Heart left ventricle (tissue), 16 donors: ENCODE results near the gene CAMSAP2. TPM values are rescaled to one million over a fixed set of nuclear protein-coding genes. Genes with fewer than 3 reads are reported as not detected.
"Not testable (repeated sequence)": the region's sequence is repeated elsewhere in the genome, so short reads cannot be mapped to it uniquely, and the experiment has no call there.

Experiments
- ATAC-seq, 4 donors: fragments of 200-7000 bp; cut with Tn5 transposase; one replicate each; pipeline ENCODE4 v1.9.1; 2020 to 2022; ENCODE audit warnings: moderate library complexity in 4 of 4, mild to moderate bottlenecking in 3 of 4, moderate number of reproducible peaks in 1 of 4
- DNase-seq, 5 donors: peaks; one replicate each; pipeline ENCODE4 v3.0.0-alpha.2; 2020
- H3K27ac ChIP-seq, 12 donors: fragments of 200-600 bp; sonication (generic) in 4 of 12; one replicate each; pipeline versions ENCODE4 v1.5.0 to v1.8.0; 2016 to 2022; ENCODE audit warnings: mild to moderate bottlenecking in 2 of 12
- H3K27me3 ChIP-seq, 9 donors: fragments of 200-600 bp; sonication (generic) in 2 of 9; one replicate each; pipeline versions ENCODE4 v1.5.1 to v1.8.0; 2016 to 2022; ENCODE audit warnings: mild to moderate bottlenecking in 3 of 9
- H3K36me3 ChIP-seq, 9 donors: fragments of 200-600 bp; sonication (generic) in 2 of 9; one replicate each; pipeline versions ENCODE4 v1.5.0 to v1.8.0; 2018 to 2022; ENCODE audit warnings: mild to moderate bottlenecking in 2 of 9
- H3K4me1 ChIP-seq, 12 donors: fragments of 200-600 bp; sonication (generic) in 4 of 12; one replicate each; pipeline versions ENCODE4 v1.5.0 to v1.8.0; 2016 to 2022; ENCODE audit warnings: mild to moderate bottlenecking in 3 of 12
- H3K4me3 ChIP-seq, 12 donors: fragments of 200-600 bp; sonication (generic) in 4 of 12; one replicate each; pipeline versions ENCODE4 v1.5.0 to v1.8.0; 2017 to 2022; ENCODE audit warnings: mild to moderate bottlenecking in 9 of 12, moderate library complexity in 4 of 12
- H3K9me3 ChIP-seq, 12 donors: fragments of 200-600 bp; sonication (generic) in 4 of 12; one replicate each; pipeline versions ENCODE4 v1.5.0 to v1.8.0; 2016 to 2022; ENCODE audit warnings: mild to moderate bottlenecking in 1 of 12
- CTCF ChIP-seq, 12 donors: fragments of 200-600 bp; sonication (generic) in 4 of 12; IDR thresholded peaks; one replicate each; pipeline versions ENCODE4 v1.5.0 to v1.8.0; 2018 to 2022; ENCODE audit warnings: antibody characterized with exemption in 12 of 12, mild to moderate bottlenecking in 5 of 12
- POLR2A ChIP-seq, 2 donors: fragments of 450-650 bp; IDR thresholded peaks; one replicate each; pipeline ENCODE4 v1.6.1; 2017; ENCODE audit warnings: antibody characterized with exemption in 2 of 2, mild to moderate bottlenecking in 2 of 2, moderate library complexity in 2 of 2
- WGBS, 4 donors: extraction: QIAGEN DNeasy Blood & Tissue Kit in 2 of 4; methylation state at CpG; one replicate each; pipeline versions ENCODE4 v1.1.5 to v1.1.7; 2013 to 2018; 5-methylcytosine and 5-hydroxymethylcytosine counted together
- intact Hi-C, 10 donors: fragments of 100-400 bp; cut with DNase I; formaldehyde crosslinking; loops; one replicate each; pipeline versions ENCODE4 v1.11.1 to v1.14.2; 2022
- polyA plus RNA-seq, 2 donors: library from polyadenylated mRNA; stranded (reverse); fragments of 200-250 nt; gene quantifications; one replicate each; pipeline ENCODE4 v1.2.3, GENCODE V29; 2013
- total RNA-seq, 9 donors: library from RNA; depleted of rRNA in 2 of 9; stranded (reverse); fragments of >200 nt in 2 of 9; fragmentation: NEBNext Ultra II Directional in 3 of 9; extraction: Animal tissue kit (Norgen Biotek cat#: 25700) in 3 of 9; gene quantifications; one replicate each; pipeline versions ENCODE4 v1.1.0 to v1.2.4, GENCODE V29; 2016 to 2023
- donor health status: ischemic (EF 13 %, LVEDD 7.1; RV severe dilation, severe dysfunction).
- donor health status: healthy with polysubstance abuse.
- donor health status: DM: no; HTN: yes; CAD: no.
- donor health status: DM: no; HTN: no; CAD: no.
- donor health status: ischemic (EF 25% LVEDD 6.9; RV normal size, moderate dysfunction).
- donor health status: ischemic (EF 25% LVEDD 5.7; RV mildly dilated, moderate dysfunction).
- donor health status: healthy.
- donor health status: DM: yes; HTN: yes; CAD: no.
- donor health status: ischemic (EF 35%, LVEDD 5.7; RV mildly dilated, moderate dysfunction).
- donor health status: nonischemic (EF 11% LVEDD 7.7; RV severe dilation, severe dysfunction).
- donor health status: DM: yes; HTN: yes; CAD: no.
- donor health status: PGD.
- donor health status: ischemic (EF 29% LVEDD 5.4; RV normal size, mild dysfunction).
- donor health status: nonischemic (EF 23%, LVEDD 6.1; RV moderate dilation, normal function).

Gene CAMSAP2
- total and polyA plus RNA-seq, 11 donors: 7.0 to 53.7 (median 36.1) TPM

GRCh38 chr1:200808846-200809245 is 70.2 kb downstream of the CAMSAP2 start:
- no peak for ATAC-seq
- no peaks in the 10 kb centered on the region for H3K27me3 ChIP-seq
- H3K36me3 ChIP-seq: peaks cover 0 to 48% (median 20%) of the 10 kb centered on the region in 9 donors
- no peak overlapping the region for H3K27ac ChIP-seq
- no peaks in the 10 kb centered on the region for H3K9me3 ChIP-seq
- no peak for DNase-seq
- TF ChIP-seq POLR2A (IDR thresholded peaks at IDR 0.05) (no peak), CTCF (IDR thresholded peaks at IDR 0.05) (no peak)
- H3K4me1 ChIP-seq: peaks cover 0 to 9% (median 0%) of the 10 kb centered on the region in 12 donors
- 82 to 96% (median 85%) methylated on average over 2 of the region's 2 CpGs for WGBS, 4 donors
- no peak overlapping the region for H3K4me3 ChIP-seq
- intact Hi-C loops: loop anchor here in 3 of 10 donors (5.0 to 10.0 kb wide), 3 partner anchors 64 to 137 kb away; partner anchors contain the start of gene CAMSAP2 (in 2 of the 3)

- Histone ChIP-seq H3K27ac (no peak overlapping the region), H3K9me3 (no peaks in the 10 kb centered on the region), H3K4me1 (peaks cover 0 to 9% (median 0%) of the 10 kb centered on the region in 12 donors), H3K27me3 (no peaks in the 10 kb centered on the region), H3K4me3 (no peak overlapping the region), H3K36me3 (peaks cover 0 to 66% (median 26%) of the 10 kb centered on the region in 9 donors)
- DNase-seq (no peak), ATAC-seq (peak in 1 of 4 donors; percentile 32)
- intact Hi-C loops: no loop called here
- WGBS, 4 donors: 40 to 45% (median 43%) methylated on average over 4 of the region's 4 CpGs
- no peak for TF ChIP-seq CTCF (IDR thresholded peaks at IDR 0.05)
- TF ChIP-seq POLR2A (IDR thresholded peaks at IDR 0.05): no peak
Observed at GRCh38 chr1:200811704-200812103, 73.0 kb downstream of the CAMSAP2 start.

GRCh38 chr1:200816624-200817224 is 78.0 kb downstream of the CAMSAP2 start:
- intact Hi-C loops: not testable (repeated sequence)
- WGBS, 4 donors: 91 to 95% (median 92%) methylated on average over 22 to 26 of the region's 26 CpGs
- H3K36me3 ChIP-seq: peaks cover 0 to 60% (median 10%) of the 10 kb centered on the region in 9 donors

GRCh38 chr1:200818248-200818647 is 79.6 kb downstream of the CAMSAP2 start:
- WGBS, 4 donors: 93 to 98% (median 94%) methylated on average over 1 of the region's 1 CpG
- H3K36me3 ChIP-seq: peaks cover 0 to 46% (median 10%) of the 10 kb centered on the region in 9 donors
- TF ChIP-seq CTCF (IDR thresholded peaks at IDR 0.05) (no peak), POLR2A (IDR thresholded peaks at IDR 0.05) (no peak)
- no peak overlapping the region for H3K27ac ChIP-seq
- no peaks in the 10 kb centered on the region for H3K4me1 ChIP-seq
- ATAC-seq (no peak), DNase-seq (no peak)
- H3K9me3 ChIP-seq: no peaks in the 10 kb centered on the region
- H3K4me3 ChIP-seq: no peak overlapping the region
- intact Hi-C loops: no loop called here
- no peaks in the 10 kb centered on the region for H3K27me3 ChIP-seq

More at GRCh38 chr1:200816624-200817224, 78.0 kb downstream of the CAMSAP2 start:
- DNase-seq, H3K27me3 ChIP-seq, H3K4me1 ChIP-seq, H3K27ac ChIP-seq, ATAC-seq, H3K4me3 ChIP-seq, H3K9me3 ChIP-seq: not testable (repeated sequence)
